SJSA1 (cell line): Measurements from ENCODE around the gene CFAP73. TPM values are rescaled to one million over a fixed set of nuclear protein-coding genes. Genes with fewer than 3 reads are reported as not detected.
A peak's percentile ranks its signal among the peaks of the same experiment; 100 is the strongest.

ENCODE experiments used
- DNase-seq, 2 experiments: peaks; one replicate each; pipeline ENCODE4 v3.0.0-alpha.2; 2015 to 2020; ENCODE audit warnings: low spot score in 2 of 2, low read depth in 1 of 2
- H3K27ac ChIP-seq: fragments of 250-450 bp; sonication (Bioruptor Pico); 2 replicates; pipeline ENCODE4 v1.5.1; 2020; ENCODE audit warnings: mild to moderate bottlenecking, moderate library complexity
- H3K27me3 ChIP-seq: fragments of 250-450 bp; sonication (Bioruptor Pico); replicated peaks from 2 replicates; pipeline ENCODE4 v1.5.1; 2020; ENCODE audit warnings: mild to moderate bottlenecking, moderate library complexity
- H3K36me3 ChIP-seq: fragments of 250-450 bp; sonication (Bioruptor Pico); 2 replicates; pipeline ENCODE4 v1.5.1; 2020; ENCODE audit warnings: mild to moderate bottlenecking
- H3K4me1 ChIP-seq: fragments of 250-450 bp; sonication (Bioruptor Pico); replicated peaks from 2 replicates; pipeline ENCODE4 v1.6.1; 2021; ENCODE audit warnings: mild to moderate bottlenecking
- H3K4me3 ChIP-seq: fragments of 250-450 bp; sonication (Bioruptor Pico); 2 replicates; pipeline ENCODE4 v1.5.1; 2020; ENCODE audit warnings: mild to moderate bottlenecking
- H3K9me3 ChIP-seq: fragments of 250-450 bp; sonication (Bioruptor Pico); replicated peaks from 2 replicates; pipeline ENCODE4 v1.5.1; 2020; ENCODE audit warnings: mild to moderate bottlenecking
- total RNA-seq: library from RNA; depleted of rRNA; stranded (reverse); fragments of >200 nt; shearing (Covaris generic); gene quantifications from 2 replicates; pipeline ENCODE4 v1.2.3, GENCODE V29; 2014

The CFAP73 gene
- total RNA-seq, 1 experiment from 2014 or later = not detected

GRCh38 chr12:113170457-113170856 lies 20.9 kb downstream of the CFAP73 start:
- no peaks in the 10 kb centered on the region for H3K4me1 ChIP-seq

GRCh38 chr12:113170926-113171325 lies 21.4 kb downstream of the CFAP73 start:
- H3K27ac ChIP-seq = no peak overlapping the region
- H3K9me3 ChIP-seq = 0 out of 2 replicates have a peak, but pooled peaks cover 2% of the 10 kb centered on the region
- no peaks in the 10 kb centered on the region for H3K4me1 ChIP-seq
- no peak overlapping the region for H3K4me3 ChIP-seq
- no peak for DNase-seq
- no peaks in the 10 kb centered on the region; the same call in 1 of the 2 replicates for H3K27me3 ChIP-seq
- peaks cover 89% of the 10 kb centered on the region for H3K36me3 ChIP-seq

More at GRCh38 chr12:113170457-113170856, 20.9 kb downstream of the CFAP73 start:
- H3K27ac ChIP-seq = no peak overlapping the region
- DNase-seq = no peak
- H3K36me3 ChIP-seq = peaks cover 93% of the 10 kb centered on the region
- H3K4me3 ChIP-seq = no peak overlapping the region
- 0 out of 2 replicates have a peak, but pooled peaks cover 2% of the 10 kb centered on the region for H3K9me3 ChIP-seq
- H3K27me3 ChIP-seq = no peaks in the 10 kb centered on the region; the same call in 1 of the 2 replicates

GRCh38 chr12:113171543-113171942 lies 22.0 kb downstream of the CFAP73 start:
- H3K4me1 ChIP-seq = no peaks in the 10 kb centered on the region
- DNase-seq = no peak
- H3K27me3 ChIP-seq = no peaks in the 10 kb centered on the region; the same call in 1 of the 2 replicates
- no peak overlapping the region for H3K27ac ChIP-seq
- peaks cover 89% of the 10 kb centered on the region for H3K36me3 ChIP-seq
- 0 out of 2 replicates have a peak, but pooled peaks cover 2% of the 10 kb centered on the region for H3K9me3 ChIP-seq
- no peak overlapping the region for H3K4me3 ChIP-seq

GRCh38 chr12:113172185-113172584 lies 22.7 kb downstream of the CFAP73 start:
- H3K27ac ChIP-seq = no peak overlapping the region
- H3K4me3 ChIP-seq = no peak overlapping the region
- H3K27me3 ChIP-seq = no peaks in the 10 kb centered on the region; the same call in 1 of the 2 replicates
- no peaks in the 10 kb centered on the region for H3K4me1 ChIP-seq
- H3K9me3 ChIP-seq = 0 out of 2 replicates have a peak, but pooled peaks cover 2% of the 10 kb centered on the region
- no peak for DNase-seq
- H3K36me3 ChIP-seq = peaks cover 89% of the 10 kb centered on the region

GRCh38 chr12:113173081-113173698 lies 23.7 kb downstream of the CFAP73 start:
- no peak for DNase-seq
- Histone ChIP-seq H3K4me1 (no peaks in the 10 kb centered on the region), H3K36me3 (peaks cover 89% of the 10 kb centered on the region), H3K9me3 (0 out of 2 replicates have a peak, but pooled peaks cover 2% of the 10 kb centered on the region), H3K4me3 (no peak overlapping the region), H3K27ac (no peak overlapping the region), H3K27me3 (no peaks in the 10 kb centered on the region; the same call in 1 of the 2 replicates)

GRCh38 chr12:113174461-113175384 lies 25.2 kb downstream of the CFAP73 start:
- Histone ChIP-seq H3K9me3 (0 out of 2 replicates have a peak, but pooled peaks cover 2% of the 10 kb centered on the region), H3K36me3 (peaks cover 89% of the 10 kb centered on the region), H3K27ac (no peak overlapping the region), H3K27me3 (no peaks in the 10 kb centered on the region; the same call in 1 of the 2 replicates), H3K4me1 (no peaks in the 10 kb centered on the region), H3K4me3 (no peak overlapping the region)
- peak; percentile 53 to 76 for DNase-seq

- peaks cover 71% of the 10 kb centered on the region for H3K36me3 ChIP-seq
- H3K27me3 ChIP-seq = no peaks in the 10 kb centered on the region
- no peak overlapping the region for H3K4me3 ChIP-seq
- H3K4me1 ChIP-seq = peaks cover 3% of the 10 kb centered on the region; the same call in 1 of the 2 replicates
- no peak overlapping the region for H3K27ac ChIP-seq
- H3K9me3 ChIP-seq = 0 out of 2 replicates have a peak, but pooled peaks cover 2% of the 10 kb centered on the region
- DNase-seq = no peak
Measured at GRCh38 chr12:113179023-113179422, 29.5 kb downstream of the CFAP73 start.

GRCh38 chr12:113180333-113180732 lies 30.8 kb downstream of the CFAP73 start:
- Histone ChIP-seq H3K4me3 (no peak overlapping the region), H3K4me1 (peaks cover 6% of the 10 kb centered on the region; the same call in 1 of the 2 replicates), H3K9me3 (no peaks in the 10 kb centered on the region), H3K36me3 (peaks cover 65% of the 10 kb centered on the region), H3K27ac (no peak overlapping the region), H3K27me3 (no peaks in the 10 kb centered on the region)
- no peak for DNase-seq

- no peak for DNase-seq
- no peak overlapping the region for H3K4me3 ChIP-seq
- H3K27ac ChIP-seq = no peak overlapping the region
- H3K27me3 ChIP-seq = no peaks in the 10 kb centered on the region
- no peaks in the 10 kb centered on the region for H3K9me3 ChIP-seq
- H3K4me1 ChIP-seq = peaks cover 16% of the 10 kb centered on the region
- peaks cover 64% of the 10 kb centered on the region for H3K36me3 ChIP-seq
Measured at GRCh38 chr12:113181975-113182374, 32.5 kb downstream of the CFAP73 start.

- H3K27me3 ChIP-seq = no peaks in the 10 kb centered on the region
- H3K27ac ChIP-seq = no peak overlapping the region
- H3K4me1 ChIP-seq = peaks cover 28% of the 10 kb centered on the region
- peaks cover 59% of the 10 kb centered on the region for H3K36me3 ChIP-seq
- H3K4me3 ChIP-seq = no peak overlapping the region
- no peaks in the 10 kb centered on the region for H3K9me3 ChIP-seq
- no peak for DNase-seq
Measured at GRCh38 chr12:113183030-113183589, 33.6 kb downstream of the CFAP73 start.

- Histone ChIP-seq H3K36me3 (peaks cover 56% of the 10 kb centered on the region), H3K27ac (peak overlapping the region; percentile 97), H3K4me1 (peaks cover 31% of the 10 kb centered on the region), H3K27me3 (no peaks in the 10 kb centered on the region), H3K9me3 (no peaks in the 10 kb centered on the region), H3K4me3 (peak overlapping the region; percentile 93)
- no peak for DNase-seq
Measured at GRCh38 chr12:113184098-113184899, 34.8 kb downstream of the CFAP73 start.

- Histone ChIP-seq H3K4me3 (peak overlapping the region; percentile 93), H3K36me3 (peaks cover 52% of the 10 kb centered on the region), H3K9me3 (no peaks in the 10 kb centered on the region), H3K4me1 (peaks cover 31% of the 10 kb centered on the region), H3K27me3 (no peaks in the 10 kb centered on the region), H3K27ac (peak overlapping the region; percentile 97)
- peak; percentile 89 to 96 for DNase-seq
Measured at GRCh38 chr12:113184900-113185179, 35.3 kb downstream of the CFAP73 start.
